ENCODE measurements around the gene TIAM2.

TIAM2 gene

GRCh38 chr6:155240905-155241600, 245.9 kb downstream of the TIAM2 start:
- H3K4me3 ChIP-seq (ENCODE audit: severe bottlenecking) = no peak overlapping the region
- DNase-seq (ENCODE audit: low spot score) (no peak), ATAC-seq (ENCODE audit: low read depth) (no peak)
- H3K27ac ChIP-seq (ENCODE audit: poor library complexity, severe bottlenecking) = no peak overlapping the region
- H3K9me3 ChIP-seq (ENCODE audit: severe bottlenecking) = no peaks in the 10 kb centered on the region
- TF ChIP-seq, protein P1, sequence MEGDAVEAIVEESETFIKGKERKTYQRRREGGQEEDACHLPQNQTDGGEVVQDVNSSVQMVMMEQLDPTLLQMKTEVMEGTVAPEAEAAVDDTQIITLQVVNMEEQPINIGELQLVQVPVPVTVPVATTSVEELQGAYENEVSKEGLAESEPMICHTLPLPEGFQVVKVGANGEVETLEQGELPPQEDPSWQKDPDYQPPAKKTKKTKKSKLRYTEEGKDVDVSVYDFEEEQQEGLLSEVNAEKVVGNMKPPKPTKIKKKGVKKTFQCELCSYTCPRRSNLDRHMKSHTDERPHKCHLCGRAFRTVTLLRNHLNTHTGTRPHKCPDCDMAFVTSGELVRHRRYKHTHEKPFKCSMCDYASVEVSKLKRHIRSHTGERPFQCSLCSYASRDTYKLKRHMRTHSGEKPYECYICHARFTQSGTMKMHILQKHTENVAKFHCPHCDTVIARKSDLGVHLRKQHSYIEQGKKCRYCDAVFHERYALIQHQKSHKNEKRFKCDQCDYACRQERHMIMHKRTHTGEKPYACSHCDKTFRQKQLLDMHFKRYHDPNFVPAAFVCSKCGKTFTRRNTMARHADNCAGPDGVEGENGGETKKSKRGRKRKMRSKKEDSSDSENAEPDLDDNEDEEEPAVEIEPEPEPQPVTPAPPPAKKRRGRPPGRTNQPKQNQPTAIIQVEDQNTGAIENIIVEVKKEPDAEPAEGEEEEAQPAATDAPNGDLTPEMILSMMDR (IDR thresholded peaks at IDR 0.05; ENCODE audit: poor library complexity, severe bottlenecking) = no peak
- no peaks in the 10 kb centered on the region for H3K27me3 ChIP-seq (ENCODE audit: insufficient read depth, poor library complexity, severe bottlenecking)
- H3K4me1 ChIP-seq (ENCODE audit: insufficient read depth, poor library complexity, severe bottlenecking) = no peaks in the 10 kb centered on the region
- no peaks in the 10 kb centered on the region for H3K36me3 ChIP-seq (ENCODE audit: low read depth)

- TF ChIP-seq, protein P1 (IDR thresholded peaks at IDR 0.05; ENCODE audit: poor library complexity, severe bottlenecking) = no peak
- Histone ChIP-seq H3K4me3 (ENCODE audit: severe bottlenecking) (no peak overlapping the region), H3K27ac (ENCODE audit: poor library complexity, severe bottlenecking) (no peak overlapping the region), H3K36me3 (ENCODE audit: low read depth) (no peaks in the 10 kb centered on the region), H3K9me3 (ENCODE audit: severe bottlenecking) (no peaks in the 10 kb centered on the region), H3K4me1 (ENCODE audit: insufficient read depth, poor library complexity, severe bottlenecking) (no peaks in the 10 kb centered on the region), H3K27me3 (ENCODE audit: insufficient read depth, poor library complexity, severe bottlenecking) (no peaks in the 10 kb centered on the region)
- no peak for ATAC-seq (ENCODE audit: low read depth)
- DNase-seq (ENCODE audit: low spot score) = no peak
These were observed 246.9 kb downstream of the TIAM2 start for GRCh38 chr6:155241966-155242365.

DNA sequence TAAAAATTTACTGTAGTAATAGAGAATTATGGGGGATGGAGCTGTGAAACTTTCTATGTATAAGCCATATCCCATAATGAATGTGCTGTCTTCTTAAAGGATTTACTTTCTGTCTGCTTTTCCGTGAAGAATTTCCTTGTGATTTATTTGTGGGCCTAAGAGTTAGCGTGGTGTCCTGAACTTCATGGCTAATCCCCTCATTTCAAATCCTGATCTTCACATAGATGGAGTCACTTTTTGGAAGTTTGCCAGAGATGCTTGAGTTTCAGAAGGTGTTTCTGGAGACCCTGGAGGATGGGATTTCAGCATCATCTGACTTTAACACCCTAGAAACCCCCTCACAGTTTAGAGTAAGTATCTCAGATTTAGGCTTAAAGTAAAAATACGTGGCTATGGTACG, 249.3 kb downstream of the TIAM2 start:
- H3K36me3 ChIP-seq (ENCODE audit: low read depth) = no peaks in the 10 kb centered on the region
- H3K27me3 ChIP-seq (ENCODE audit: insufficient read depth, poor library complexity, severe bottlenecking) = no peaks in the 10 kb centered on the region
- peaks cover 15% of the 10 kb centered on the region for H3K4me1 ChIP-seq (ENCODE audit: insufficient read depth, poor library complexity, severe bottlenecking)
- no peaks in the 10 kb centered on the region for H3K9me3 ChIP-seq (ENCODE audit: severe bottlenecking)
- H3K27ac ChIP-seq (ENCODE audit: poor library complexity, severe bottlenecking) = no peak overlapping the region
- ATAC-seq (ENCODE audit: low read depth) = no peak
- TF ChIP-seq, protein P1 (IDR thresholded peaks at IDR 0.05; ENCODE audit: poor library complexity, severe bottlenecking) = no peak
- DNase-seq (ENCODE audit: low spot score) = no peak
- no peak overlapping the region for H3K4me3 ChIP-seq (ENCODE audit: severe bottlenecking)

DNA sequence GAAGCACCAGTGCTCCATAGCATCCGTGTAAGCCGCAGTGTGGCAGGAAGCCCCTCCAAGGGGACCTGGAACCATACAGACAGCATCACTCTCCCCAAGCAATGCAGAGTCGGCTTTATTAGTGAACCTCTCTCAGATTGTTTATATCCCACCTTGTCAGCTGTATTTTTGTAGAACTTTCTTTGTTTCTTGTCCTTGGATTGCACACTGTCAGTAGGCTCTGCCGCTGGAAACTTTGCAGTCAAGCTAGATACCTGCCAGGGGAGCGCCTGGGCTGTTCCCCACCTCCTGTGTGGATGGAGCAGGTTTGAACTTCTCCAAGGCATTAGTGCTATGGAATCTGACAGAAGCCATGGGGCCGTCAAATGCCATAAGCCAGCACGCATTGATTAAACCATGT, 250.1 kb downstream of the TIAM2 start:
- no peak for ATAC-seq (ENCODE audit: low read depth)

DNA sequence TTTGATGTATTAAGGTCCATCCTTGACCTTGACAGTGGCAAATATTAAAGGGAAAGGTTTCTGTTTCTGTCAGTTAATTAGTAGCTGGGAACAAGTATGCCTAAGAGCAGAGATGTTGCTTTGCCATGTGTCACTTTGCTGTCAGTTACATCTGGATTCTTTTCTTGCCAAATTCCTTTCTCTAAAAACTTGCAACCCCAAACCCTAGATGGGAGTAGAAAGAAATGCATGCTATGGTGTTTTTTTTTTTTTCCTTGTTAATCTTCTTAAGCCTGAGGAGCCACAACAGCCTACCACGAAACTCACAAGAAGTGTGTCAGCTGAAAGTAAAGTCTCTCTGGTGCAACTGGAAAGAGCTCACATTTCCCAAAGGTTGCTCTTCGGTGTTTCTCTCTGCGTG, 250.7 kb downstream of the TIAM2 start:
- TF ChIP-seq, protein P1 (IDR thresholded peaks at IDR 0.05; ENCODE audit: poor library complexity, severe bottlenecking) = no peak
- Histone ChIP-seq H3K27me3 (ENCODE audit: insufficient read depth, poor library complexity, severe bottlenecking) (no peaks in the 10 kb centered on the region), H3K4me3 (ENCODE audit: severe bottlenecking) (no peak overlapping the region), H3K9me3 (ENCODE audit: severe bottlenecking) (no peaks in the 10 kb centered on the region), H3K36me3 (ENCODE audit: low read depth) (no peaks in the 10 kb centered on the region), H3K27ac (ENCODE audit: poor library complexity, severe bottlenecking) (no peak overlapping the region), H3K4me1 (ENCODE audit: insufficient read depth, poor library complexity, severe bottlenecking) (peaks cover 15% of the 10 kb centered on the region)
- DNase-seq (ENCODE audit: low spot score) (no peak), ATAC-seq (ENCODE audit: low read depth) (no peak)

More for the DNA sequence above, 250.1 kb downstream of the TIAM2 start:
- Histone ChIP-seq H3K9me3 (ENCODE audit: severe bottlenecking) (no peaks in the 10 kb centered on the region), H3K27me3 (ENCODE audit: insufficient read depth, poor library complexity, severe bottlenecking) (no peaks in the 10 kb centered on the region), H3K36me3 (ENCODE audit: low read depth) (no peaks in the 10 kb centered on the region), H3K4me1 (ENCODE audit: insufficient read depth, poor library complexity, severe bottlenecking) (peaks cover 15% of the 10 kb centered on the region), H3K4me3 (ENCODE audit: severe bottlenecking) (no peak overlapping the region), H3K27ac (ENCODE audit: poor library complexity, severe bottlenecking) (no peak overlapping the region)
- DNase-seq (ENCODE audit: low spot score) = no peak
- TF ChIP-seq, protein P1 (IDR thresholded peaks at IDR 0.05; ENCODE audit: poor library complexity, severe bottlenecking) = no peak
